8988T (cell line): ENCODE measurements around the gene BTG4.
A peak's percentile ranks its signal among the peaks of the same experiment; 100 is the strongest.

ENCODE experiments used
- DNase-seq: peaks from one replicate; pipeline ENCODE4 v3.0.0; 2011

The BTG4 gene

DNA sequence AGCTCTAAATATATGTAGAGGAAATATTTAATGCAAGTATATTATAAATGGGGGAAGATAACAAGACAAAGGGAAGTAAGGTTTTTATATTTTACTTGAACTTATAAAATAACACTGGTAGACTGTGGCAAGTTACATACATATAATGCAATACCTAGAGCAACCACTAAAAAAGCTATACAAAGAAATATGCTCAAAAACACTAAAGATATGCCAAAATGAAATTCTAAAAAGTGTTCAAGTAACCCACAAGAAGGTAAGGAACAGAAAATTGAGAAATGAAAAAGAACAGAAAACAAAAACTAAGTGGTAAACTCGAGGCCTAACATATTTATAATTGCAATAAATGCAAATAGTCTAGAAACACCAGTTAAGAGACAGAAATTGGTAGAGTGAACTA is 32.5 kb downstream of the BTG4 start:
- no peak for DNase-seq

DNA sequence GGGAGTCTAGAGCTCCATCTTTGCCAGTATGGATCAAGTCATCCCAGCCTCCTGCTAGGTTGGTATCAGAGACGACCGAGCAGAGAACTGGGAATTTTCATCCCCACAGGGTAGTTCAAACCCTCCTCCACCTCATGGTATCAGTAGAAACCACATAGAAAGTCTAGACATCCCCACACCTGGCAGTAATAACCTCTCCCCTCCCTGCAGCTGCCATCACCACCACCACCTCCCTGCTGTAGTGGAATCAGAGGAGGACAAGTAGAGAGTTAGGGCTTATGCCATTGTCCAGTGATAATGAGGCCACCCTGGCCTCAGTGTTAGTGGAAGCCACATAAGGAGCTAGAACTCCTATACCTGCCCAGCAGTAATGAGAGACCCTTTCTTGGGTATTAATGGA is 34.3 kb downstream of the BTG4 start:
- no peak for DNase-seq

DNA sequence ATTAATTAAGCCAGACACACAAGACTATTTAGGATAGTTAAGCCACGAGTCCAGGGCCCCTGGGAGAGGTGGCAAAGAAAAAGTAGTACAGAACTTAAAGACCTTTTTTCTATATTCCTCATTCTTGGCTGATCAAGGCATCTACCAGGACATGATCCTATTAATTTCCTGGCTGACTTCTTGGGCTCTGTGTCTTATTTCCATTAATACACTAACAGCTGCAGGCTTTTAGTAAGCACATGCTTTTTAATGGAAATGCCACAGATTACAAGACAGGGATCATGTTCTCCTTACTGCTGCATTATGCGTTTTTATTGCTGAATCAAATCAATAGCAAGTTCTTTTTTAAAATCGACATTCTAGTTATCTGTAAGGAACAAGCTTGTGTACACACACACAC is 35.2 kb downstream of the BTG4 start:
- DNase-seq, result no peak

DNA sequence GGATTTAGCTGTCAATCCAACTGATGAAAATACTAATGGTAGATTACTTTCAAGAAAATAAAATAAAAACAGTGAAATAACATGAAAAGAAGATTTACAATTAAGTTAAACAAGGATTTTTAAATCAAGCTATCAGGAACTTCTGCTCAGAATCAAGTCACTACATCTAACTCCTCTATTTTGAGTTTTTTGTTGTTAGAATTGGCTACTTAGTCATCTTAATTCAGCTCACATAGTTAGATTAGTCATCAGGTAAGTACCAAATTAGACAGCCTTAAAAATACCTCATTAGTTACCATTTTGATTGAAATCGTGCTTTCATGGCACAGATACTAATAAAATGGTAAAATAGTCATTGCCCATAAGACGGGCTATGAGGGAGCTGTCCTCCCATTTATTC is 35.8 kb downstream of the BTG4 start:
- DNase-seq, result no peak

DNA sequence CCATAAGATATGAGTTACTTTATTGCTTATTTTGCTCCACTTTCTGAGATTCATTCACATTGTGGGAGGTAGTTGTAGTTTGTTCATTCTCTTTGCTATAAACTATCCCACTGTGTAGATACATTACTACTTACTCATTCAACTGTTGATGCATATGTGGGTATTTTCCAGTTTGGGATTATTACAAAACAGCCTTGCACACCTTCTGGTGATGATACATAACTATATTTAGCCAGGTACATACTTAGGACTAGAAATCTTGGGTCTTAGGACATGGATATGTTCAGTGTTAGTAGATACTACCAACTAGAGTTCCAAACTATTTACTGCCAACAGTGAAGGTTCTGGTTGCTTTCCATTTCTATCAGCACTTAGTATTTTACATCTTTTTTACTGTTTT is 37.8 kb downstream of the BTG4 start:
- DNase-seq, result no peak

DNA sequence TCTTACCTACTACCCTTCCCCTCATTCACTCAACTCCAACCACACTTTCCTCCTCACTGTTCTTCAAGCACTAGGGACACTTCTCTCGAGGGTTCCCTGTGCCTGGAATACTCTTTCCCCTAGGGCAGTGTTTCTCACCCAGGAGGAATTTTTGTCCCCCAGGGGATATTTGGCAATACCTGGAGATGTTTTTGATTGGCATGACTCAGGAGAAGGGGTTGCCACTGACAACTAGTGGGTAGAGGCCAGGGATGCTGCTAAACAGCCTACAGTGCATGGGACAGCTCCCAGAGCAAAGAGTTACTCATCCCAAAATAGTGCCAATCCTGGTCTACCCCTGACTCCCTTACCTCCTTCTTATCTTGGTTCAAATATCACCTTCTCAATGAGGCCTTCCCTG is 40.0 kb downstream of the BTG4 start:
- no peak for DNase-seq

DNA sequence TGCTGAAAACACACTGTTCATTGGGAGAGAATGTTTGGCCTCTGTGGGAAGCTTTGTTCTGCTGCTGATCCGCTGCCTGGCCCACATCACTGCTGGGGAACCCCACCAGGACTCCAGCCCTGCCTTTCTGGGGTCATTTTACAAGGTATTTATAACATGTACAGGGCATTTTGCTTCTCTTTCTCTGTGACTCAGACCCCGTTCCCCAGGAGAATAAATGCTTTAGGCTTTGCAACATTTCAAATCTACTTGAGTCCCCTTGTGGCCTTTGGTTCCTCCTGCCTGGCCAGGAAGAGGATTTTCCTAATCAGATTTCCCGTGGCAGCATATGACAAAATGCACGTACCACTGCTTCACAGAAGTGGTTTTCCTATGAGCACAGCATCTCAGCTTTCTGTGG is 43.0 kb downstream of the BTG4 start:
- DNase-seq, result no peak

DNA sequence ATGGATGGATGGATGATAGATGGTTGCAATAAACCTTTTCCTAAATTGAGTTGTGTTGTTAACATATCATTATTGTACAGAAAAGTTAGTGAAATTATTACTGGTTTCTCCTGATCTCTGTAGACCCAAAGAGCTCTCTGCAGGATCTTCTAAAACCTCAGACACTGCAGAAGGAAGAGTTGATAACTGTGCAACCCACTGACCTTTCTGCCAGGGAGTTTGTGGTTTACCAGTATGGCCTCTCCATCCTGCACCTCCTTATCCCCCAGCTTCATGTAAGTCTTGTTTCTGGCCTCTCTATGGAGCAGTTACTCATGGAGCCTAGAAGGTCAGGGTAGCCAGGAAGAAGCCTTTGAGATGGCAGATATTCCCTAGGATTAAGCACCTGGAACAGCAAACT is 45.6 kb downstream of the BTG4 start:
- DNase-seq, result no peak

DNA sequence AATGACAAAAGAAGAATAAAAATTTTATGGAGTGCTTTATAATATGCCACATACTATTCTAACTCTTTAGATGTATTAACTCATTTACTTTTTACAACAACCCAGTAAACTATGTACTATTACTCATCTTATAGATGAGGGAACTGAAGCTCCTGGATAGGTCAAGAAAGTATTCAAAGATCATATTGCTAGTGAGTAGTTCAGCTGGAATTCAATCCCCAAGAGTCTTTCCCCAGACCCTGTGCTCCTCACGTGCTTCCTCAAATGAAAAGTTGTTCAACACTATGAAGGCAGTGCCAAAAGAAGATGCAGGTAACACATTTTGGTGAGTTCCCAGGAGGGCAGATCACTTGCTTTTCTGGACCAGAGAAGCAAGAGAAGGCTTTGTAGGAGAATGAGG is 46.8 kb downstream of the BTG4 start:
- DNase-seq, result no peak

DNA sequence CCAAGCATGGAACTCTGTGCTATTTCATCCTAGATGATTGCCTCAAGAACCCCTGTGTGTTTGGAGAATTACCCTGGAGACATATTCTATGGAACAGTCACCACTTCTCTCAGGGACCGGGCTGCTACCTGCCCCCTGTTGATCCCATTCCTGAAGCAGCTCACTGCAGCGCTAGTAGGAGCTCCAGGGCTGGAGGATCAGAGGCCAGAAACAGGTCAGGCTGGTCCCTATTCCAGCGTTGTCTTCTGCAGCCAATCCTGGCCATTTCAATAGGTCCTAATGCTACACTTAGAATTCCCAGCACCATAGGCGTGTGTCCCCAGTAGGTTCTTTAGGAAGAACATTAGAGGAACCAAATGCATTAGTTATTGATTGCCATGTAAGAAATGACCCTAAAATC is 48.9 kb downstream of the BTG4 start:
- no peak for DNase-seq

DNA sequence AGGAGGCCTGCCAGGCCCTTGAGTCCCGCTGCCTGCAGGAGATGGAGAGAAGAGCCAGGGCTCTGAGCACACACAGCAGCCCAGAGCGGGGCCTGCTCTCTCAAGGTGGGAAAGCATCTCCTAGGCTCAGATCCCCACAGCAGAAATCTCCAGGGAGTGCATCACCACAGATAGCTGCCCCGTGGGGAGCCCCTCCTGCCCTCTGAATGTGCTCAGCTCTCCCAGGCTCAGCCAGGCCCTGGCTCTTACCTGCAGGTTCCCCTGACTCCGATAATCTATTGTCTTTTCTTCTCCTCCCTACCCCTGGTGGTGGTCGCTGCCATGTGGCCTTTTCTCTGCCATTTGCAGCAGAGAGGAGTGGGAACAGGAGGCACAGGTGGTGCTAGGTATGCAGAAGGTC is 49.9 kb downstream of the BTG4 start:
- no peak for DNase-seq

DNA sequence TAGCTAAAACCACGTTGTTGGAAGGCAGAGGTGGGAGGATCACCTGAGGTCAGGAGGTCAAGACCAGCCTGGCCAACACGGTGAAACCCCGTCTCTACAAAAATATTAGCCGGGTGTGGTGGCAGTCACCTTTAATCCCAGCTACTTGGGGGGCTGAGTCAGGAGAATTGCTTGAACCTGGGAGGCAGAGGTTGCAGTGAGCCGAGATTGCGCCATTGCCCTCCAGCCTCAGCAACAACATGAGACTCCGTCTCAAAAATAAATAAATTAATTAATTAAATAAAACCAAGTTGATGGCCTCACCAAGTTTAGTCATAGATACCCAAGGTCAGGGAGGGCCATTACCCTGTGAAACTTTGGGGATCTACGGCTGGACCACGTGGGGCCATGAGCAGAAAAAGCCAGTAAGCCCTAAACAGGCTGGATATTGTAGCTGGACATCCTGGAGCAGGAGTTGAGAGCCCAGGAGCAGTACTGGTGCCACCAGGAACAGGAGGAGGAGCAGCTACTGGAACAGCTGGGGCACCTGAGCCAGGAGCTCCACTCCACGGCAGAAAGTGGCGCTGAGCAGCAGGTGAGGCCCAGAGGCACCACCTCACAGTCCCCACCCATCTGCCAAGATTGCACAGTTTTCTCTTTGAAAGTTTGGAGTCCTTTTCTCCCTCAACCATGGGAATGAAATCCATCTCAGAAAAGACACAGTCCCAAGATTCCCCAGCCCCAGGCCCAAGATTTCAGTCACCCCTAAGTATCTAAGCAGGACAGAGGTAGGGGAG is 50.5 kb downstream of the BTG4 start:
- DNase-seq, result no peak

DNA sequence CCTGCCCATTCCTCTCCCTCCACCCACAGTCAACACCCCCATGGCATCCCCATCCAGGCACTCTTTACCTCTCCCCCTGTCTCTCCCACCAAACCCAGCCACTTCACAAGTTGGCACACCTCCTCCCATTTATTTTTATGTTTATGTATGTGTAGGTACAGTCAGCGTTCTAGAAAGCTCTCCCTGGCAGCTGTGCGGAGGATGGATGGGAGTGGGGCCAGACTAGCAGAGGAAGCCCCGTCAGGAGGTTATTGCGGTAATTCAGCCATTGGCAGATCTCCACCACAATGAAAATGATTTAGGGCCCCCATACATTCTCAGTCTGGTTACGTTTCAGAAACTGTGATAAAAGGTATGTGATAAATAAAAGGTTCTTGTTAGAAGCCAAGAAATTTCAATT is 51.3 kb downstream of the BTG4 start:
- no peak for DNase-seq

DNA sequence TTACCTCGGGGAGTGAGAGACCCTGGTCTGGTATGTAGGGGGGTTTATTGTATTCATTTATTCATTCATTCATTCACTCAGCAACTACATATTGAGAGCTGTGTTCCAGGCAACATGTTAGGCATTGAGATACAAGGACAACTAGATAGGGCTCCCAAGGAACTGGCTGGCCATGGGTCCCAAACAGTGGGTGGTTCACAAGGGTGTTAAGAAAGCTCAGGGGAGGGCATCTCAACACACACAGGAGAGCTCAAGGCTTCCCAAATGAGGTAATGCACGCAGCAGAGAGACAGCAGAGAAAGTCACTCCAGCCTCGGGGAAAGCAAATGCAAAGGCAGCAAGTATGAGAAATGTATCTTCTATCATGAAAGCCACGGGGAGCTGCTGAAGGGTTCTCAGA is 51.8 kb downstream of the BTG4 start:
- no peak for DNase-seq

DNA sequence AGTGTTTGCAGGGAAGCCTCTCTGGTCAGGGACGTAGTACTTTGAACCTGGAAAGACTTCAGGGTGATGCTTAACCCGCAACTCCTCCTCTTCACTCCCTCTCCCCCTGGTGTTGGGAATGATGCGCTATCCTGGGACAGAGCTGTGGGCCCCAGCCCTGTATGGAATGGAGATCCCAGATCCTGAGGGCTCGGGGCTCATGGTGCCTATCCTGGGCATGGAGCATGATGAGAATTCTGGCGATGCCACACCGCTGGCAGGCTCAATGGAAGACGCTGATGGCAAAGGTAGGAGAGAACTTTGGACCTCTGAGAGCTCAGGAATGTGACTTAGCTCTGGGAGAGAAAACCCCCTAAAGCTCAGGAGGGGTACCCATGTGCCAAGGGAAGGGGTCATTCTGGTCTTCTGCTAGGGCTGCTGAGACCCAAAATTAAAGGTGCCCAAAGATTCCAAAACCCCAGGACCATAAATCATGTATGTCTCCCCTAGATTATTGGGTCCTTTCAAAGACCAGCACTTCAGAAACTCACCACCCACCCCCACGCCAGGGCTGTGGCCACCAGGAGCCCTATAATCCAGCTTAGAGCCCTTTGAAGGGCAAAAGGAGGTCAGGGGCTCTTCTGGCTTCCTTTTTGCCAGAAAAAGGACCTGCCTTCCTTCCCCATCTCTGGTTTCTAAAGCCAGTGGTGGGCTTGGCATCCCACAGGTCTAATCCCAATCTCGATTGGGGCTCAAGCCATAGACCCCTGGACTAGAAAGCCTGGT is 52.5 kb downstream of the BTG4 start:
- DNase-seq, result no peak

DNA sequence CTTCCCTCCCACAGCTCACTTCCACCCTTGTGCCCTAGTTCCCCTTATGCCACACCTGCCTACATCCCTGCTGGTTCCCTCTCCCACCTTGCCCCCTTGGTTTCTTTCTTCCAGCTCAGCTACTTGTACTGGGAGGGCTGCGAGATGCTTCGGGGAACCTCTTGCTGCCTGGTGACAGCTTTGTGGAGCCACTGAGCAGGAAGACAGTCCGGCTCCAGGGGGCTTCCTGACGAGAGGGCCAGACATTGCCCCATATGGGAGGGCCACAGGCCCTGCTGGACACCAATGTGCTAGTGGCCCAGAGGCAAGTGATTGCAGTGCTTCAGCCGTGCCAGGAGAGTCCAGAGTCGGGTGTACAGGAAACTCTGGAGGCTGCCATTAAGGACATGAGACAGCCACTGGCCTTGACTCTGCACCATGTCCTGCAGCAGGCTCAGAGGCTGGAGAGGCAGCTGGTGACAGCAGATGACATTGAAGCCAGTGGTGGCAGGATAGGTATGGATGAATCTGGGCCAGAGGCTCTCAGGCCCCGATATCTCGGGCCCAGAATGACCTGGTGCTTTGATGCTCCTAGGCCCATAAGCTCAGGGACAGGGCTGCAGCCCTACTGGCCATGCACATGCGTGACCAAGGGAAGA is 54.3 kb downstream of the BTG4 start:
- DNase-seq, result no peak

DNA sequence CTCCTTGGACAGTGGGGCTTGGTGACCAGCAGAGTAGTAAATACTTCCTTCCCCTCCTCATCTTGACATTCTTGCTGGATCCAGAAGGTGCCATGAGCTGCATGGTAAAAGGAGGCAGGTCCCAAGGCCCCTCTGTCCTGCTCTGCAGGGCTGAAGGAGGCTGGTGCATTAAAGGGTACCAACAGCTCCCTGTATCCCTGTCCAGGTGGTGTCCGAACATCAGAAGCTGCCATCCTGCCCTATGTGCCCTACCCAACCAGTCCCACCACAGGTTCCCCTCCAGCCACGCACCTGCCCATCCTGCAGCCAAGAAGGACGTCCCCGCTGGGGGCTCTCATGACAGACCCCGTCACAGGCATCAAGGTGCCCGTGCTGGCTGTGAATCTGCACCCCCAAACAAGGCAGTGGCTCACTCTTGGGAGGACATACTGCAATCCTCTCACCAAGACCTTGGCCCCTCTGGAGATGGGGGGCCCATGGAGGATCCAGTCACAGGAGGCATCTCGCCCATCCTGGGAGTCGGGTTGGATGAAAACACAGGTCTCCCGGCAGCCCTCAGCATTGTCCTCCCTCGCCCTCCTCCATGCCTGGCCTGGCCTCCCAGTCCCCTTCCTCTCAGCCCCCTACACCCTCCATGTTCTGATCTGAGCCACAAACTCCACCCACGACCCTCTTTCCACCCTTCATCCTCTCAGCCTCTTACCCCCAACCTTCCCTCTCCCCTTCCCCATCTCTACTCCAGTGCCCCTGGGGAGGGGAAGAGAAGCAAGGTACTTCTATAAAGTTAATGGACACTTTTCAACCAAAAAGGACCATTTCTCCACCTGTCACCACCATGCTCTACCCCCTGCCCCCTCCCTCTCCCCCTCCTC is 55.1 kb downstream of the BTG4 start:
- no peak for DNase-seq

DNA sequence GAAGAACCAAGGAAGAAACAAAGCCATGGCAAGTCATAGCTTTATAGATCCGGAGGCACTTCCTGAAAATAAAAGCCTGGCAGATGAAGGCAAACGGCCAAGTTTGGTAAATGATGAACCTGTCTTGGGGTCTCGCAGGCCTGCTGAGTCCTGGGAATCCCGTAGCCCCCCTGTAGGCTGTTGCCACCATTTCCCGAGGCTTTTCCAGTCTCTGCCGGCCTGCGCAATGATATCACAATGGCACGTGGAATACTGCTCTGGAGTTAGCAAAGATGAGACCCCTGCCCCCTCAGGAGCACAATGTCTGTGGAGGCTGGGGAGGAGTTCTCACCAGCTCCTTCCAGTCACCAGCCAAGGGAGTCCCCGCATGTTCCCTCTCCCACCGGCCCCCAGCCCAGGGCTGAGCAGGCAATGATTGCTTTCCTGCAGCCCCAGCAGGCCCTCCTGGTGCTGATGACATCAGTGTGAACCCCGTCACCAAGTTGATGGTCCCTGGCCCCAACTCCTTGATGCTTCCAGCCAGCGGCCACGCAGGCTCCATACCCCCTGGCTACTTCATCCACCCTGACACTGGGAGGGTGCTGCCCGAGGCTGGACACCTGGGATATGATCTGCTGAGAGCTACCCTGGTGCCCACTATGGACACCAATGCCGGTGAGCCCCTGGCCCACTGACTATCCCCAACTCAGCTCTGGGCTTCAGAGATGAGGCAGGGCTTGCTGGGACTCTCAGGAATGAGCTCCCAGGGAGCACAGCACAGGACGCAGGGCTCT is 55.9 kb downstream of the BTG4 start:
- no peak for DNase-seq

DNA sequence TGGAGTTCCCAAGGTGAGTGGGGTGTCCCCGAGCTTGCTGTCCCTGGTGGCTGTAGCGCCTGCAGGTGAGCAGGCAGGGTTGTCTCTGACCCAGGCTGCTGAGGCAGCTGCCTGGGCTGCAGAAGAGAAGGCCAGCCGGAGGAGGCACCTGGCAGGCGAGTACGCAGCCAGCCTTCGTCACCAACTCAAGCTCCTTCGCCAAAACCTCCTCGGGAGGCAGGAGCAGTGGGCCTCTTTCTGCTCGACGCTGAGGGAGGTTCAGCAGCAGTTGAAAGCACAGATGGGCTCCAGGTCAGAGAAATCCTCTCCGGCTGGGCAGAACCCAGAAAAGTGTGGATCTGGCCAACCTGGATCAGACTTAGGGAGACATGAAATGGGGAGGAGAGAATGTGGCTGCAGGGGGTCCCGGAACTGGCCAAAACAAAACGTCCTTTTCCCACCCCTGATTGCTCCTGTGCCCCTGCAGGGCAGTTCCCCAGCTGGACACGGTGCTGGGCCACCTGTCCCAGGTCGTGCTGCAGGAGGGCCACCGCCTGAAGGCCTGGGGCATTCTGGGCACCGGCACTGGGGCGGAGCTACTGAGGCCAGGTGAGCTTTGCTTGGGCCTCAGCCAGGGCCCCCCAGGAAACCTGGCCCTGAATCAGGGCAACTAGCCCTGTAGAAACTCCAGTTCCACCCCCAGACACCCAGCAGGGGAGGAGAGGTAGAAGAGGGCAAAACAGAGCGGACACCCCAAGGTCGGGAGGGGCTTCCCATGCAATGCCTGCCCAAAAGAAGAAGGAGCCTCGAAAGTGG is 56.7 kb downstream of the BTG4 start:
- DNase-seq, result no peak

DNA sequence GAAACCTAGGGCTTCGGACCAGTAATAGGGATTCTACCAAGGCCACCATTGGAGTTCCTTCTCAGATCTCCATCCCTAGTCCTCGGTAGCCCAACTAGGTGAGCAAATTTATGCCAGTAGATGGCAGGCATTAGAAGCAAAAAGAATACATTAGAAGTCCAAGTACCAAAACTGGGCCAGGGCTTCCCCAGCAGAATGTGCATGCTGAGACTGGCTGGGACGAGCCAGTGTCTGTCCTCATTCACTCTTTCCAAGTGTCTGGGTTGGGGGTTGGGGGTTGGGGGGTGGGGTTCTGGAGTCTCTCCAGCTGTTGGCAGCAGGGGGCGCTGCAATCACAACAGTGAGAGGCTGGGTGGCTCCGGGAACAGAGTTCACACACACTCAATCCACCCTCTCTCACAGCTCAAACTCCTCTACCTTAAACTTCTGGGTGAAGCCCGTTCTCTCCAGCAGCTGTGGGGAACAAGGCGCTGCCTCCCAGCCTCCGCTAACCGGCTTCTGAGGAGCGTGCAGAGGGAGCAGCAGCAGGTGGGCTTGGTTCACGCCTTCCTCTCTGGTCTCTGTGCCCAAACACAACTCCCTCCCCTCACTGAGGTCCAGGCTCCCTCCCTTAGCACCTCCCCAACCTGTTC is 57.5 kb downstream of the BTG4 start:
- peak; percentile 79 for DNase-seq
